HG03039 (cell line): ENCODE results near the gene RPRD1A.
A peak's percentile ranks its signal among the peaks of the same experiment; 100 is the strongest.
"Not testable (repeated sequence)": the region's sequence is repeated elsewhere in the genome, so short reads cannot be mapped to it uniquely, and the experiment has no call there.

Source experiments
- ATAC-seq: cut with Tn5 transposase; IDR thresholded peaks from one replicate; pipeline ENCODE4 v1.9.1; 2021; ENCODE audit warnings: mild to moderate bottlenecking, moderate library complexity; ENCODE audit not compliant: unreplicated experiment

RPRD1A gene

GRCh38 chr18:35972197-35973000, 95.0 kb downstream of the RPRD1A start, which contains the start of gene RMP24:
Gene RMP24 (plus strand): TSS chr18:35972679.
- peak; percentile 93 for ATAC-seq

GRCh38 chr18:35971661-35972196, 95.6 kb downstream of the RPRD1A start:
- peak; percentile 11 for ATAC-seq

- ATAC-seq: no peak
These were observed 97.7 kb downstream of the RPRD1A start for GRCh38 chr18:35969676-35970075.

- no peak for ATAC-seq
These were observed 99.0 kb downstream of the RPRD1A start for GRCh38 chr18:35968278-35968880.

GRCh38 chr18:35967866-35968265, 99.5 kb downstream of the RPRD1A start:
- ATAC-seq: not testable (repeated sequence)

GRCh38 chr18:35964319-35964718, 103.0 kb downstream of the RPRD1A start:
- no peak for ATAC-seq

GRCh38 chr18:35962320-35962719, 105.0 kb downstream of the RPRD1A start:
- ATAC-seq: no peak

GRCh38 chr18:35956226-35956625, 111.1 kb downstream of the RPRD1A start:
- ATAC-seq: no peak

GRCh38 chr18:35953688-35954087, 113.7 kb downstream of the RPRD1A start:
- no peak for ATAC-seq

- ATAC-seq: no peak
These were observed 116.8 kb downstream of the RPRD1A start for GRCh38 chr18:35950628-35950982.

- no peak for ATAC-seq
These were observed 117.3 kb downstream of the RPRD1A start for GRCh38 chr18:35949903-35950627.

- ATAC-seq: no peak
These were observed 118.3 kb downstream of the RPRD1A start for GRCh38 chr18:35949090-35949489.

- ATAC-seq: no peak
These were observed 119.3 kb downstream of the RPRD1A start for GRCh38 chr18:35948080-35948479.

GRCh38 chr18:35942661-35943060, 124.7 kb downstream of the RPRD1A start:
- ATAC-seq: no peak

- ATAC-seq: no peak
These were observed 125.2 kb downstream of the RPRD1A start for GRCh38 chr18:35942133-35942532.

- ATAC-seq: no peak
These were observed 126.1 kb downstream of the RPRD1A start for GRCh38 chr18:35941299-35941698.
